HG03575 (cell line): ENCODE results near the gene EPS8L3.

Experiments
- ATAC-seq: cut with Tn5 transposase; IDR thresholded peaks from one replicate; pipeline ENCODE4 v1.9.1; 2021; ENCODE audit not compliant: unreplicated experiment, insufficient number of reproducible peaks, low FRiP score; ENCODE audit errors: extremely low read depth

The EPS8L3 gene

DNA sequence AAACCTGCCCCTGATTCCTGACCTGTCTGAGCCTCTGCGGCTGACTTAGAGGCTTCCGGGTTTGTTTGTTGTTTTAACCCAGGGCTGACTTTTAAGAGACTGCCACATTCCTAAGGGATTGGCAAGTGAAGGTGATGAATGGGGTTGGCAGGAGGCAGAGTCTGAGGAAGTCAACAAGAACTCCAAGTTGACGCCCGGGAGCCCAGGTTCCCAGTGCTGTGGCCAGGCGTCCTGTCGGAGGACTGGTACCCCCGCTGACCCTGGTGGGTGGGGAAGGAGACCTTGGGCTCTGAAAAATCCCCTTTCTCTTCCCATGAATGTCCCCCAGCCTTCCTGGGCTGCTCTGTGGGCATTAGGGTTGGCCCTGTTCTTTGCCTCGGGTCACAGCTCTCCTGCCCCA is 19.7 kb upstream of the EPS8L3 start:
- no peak for ATAC-seq

DNA sequence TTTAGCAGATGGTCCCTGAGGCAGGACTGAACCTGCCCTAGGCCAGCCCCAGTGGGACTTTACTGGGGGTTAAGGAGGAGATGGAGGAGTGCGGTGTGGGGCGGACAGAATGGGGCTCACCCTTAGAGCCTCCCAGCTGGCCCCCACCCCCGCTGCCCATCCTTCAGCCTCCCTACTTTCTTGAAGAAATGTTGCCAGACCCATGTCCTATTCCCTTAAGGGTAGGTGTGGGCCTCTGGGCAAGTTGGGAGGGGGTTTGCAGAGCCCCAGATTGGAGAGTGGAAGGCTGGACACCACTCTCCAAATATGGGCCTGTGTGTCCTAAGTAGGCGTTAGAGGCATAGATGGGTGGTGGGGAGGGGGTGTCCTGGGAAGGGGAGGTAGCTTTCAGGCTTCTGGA is 19.2 kb upstream of the EPS8L3 start:
- ATAC-seq, result no peak

DNA sequence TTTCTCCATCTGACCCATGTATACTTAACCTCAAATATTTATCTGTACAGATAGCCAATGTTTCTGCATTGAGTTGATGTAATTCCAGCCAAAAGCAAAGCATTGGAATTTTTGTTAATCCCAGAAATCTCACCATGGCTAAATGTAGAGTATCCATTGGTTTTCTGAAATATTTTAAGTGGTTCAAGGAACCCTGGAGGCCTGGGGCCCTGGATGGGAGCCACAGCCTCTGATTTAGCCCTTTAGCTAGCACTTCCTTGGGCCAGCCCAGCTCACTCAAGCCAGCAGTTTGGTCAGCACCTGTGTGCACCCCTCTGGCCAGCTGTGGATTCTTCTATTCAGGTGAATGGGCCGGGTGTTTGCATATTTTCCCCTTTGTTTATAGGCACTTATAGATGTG is 18.8 kb upstream of the EPS8L3 start:
- ATAC-seq, result no peak

DNA sequence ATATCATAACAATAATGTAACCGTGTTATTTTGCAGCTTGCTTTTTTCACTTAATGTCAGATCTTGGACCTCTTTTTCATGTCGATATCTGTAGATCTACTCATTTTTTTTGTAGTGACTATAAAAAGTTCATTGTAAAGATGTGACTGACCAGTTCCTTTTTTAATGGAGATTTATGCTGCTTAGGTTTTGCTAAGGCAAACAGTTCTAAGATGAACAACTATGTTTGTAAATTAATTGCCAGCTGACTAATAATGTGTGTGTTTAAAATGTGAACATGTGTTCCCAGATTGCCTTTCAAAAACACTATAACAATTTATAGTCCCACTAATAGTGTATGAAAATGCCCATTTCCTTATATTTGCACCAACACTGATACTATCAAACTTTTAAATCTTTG is 18.1 kb upstream of the EPS8L3 start:
- ATAC-seq, result no peak

DNA sequence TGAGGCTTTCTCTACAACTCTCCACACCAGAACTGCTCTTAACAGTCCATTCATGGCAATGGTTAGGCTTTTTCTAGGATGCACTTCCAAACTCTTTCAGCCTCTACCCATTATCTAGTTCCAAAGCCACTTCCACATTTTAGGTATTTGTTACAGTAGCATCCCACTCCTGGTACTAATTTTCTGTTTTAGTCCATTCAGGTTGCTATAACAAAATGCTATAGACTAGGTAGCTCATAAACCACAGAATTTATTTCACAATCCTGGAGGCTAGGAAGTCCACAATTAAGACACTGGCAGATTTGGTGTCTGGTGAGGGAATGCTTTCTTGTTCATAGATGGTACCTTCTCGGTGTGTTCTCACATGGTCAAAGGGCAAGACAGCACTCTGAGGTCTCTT is 17.3 kb upstream of the EPS8L3 start:
- ATAC-seq, result no peak

DNA sequence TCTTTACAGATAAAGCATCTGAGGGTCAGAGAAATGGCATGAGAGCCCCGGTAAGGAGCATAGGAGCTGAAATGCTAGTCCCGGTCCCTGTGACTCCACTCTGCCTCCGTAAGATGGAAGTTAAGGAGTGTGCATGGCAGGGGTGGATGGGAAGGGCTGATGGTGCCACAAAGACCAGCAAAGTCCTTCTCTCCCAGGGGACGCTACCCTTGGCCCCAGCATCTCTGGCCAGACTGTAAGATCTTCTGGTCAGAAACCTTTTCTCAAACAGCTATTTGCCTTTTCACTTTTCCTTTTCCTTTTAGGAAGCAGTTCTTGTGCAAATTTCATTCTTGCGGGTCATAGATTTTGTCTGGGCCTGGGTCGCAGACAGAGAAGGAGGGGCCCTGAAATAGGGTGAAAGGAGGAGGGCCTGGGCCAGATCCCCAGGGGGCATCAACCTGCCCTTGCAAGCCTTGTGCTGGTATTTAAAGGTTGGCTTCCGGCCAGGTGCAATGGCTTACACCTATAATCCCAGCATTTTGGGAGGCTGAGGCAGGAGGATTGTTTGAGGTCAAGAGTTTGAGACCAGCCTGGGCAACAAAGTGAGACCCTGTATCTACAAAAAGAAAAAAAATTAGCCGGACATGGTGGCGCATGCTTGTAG is 14.4 kb upstream of the EPS8L3 start:
- no peak for ATAC-seq

DNA sequence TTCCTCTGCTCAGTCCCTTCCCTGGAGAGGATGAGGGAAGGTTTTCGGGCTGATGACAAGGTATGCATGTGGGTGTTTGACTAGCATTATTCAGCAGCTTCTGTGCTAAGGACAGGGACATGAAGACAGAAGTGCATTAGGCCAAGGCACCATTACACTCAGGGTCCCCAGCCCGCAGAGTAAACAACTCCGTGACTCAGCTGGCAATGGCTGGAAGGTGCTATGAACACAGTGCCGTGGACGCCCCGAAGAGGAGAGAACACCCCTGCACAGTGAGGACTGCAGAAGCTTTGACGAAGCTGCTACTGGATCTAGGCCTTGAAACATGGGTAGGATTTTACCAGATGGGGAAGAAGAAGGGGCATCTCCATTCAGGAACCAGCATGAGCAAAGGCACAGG is 13.7 kb upstream of the EPS8L3 start:
- no peak for ATAC-seq

DNA sequence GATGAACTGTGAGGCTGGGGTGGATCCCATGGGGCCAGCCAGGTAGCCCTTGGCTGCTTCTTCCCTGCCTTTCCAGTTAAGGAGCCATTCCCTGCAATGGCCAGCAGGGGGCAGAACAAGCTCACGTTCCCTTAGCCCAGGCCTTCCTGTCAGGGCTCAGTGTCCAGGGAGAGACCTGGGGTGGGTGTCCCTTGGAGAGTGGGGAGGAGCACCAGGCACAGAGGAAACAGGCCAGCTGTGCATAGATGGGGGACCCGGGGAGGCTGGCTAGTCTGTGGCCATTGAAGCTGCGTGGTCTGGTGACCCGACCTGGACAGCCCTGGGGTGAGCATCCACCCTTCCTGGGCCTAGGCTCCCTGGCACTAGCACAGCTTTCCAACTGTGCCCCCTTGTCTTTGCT is 13.2 kb upstream of the EPS8L3 start:
- no peak for ATAC-seq

DNA sequence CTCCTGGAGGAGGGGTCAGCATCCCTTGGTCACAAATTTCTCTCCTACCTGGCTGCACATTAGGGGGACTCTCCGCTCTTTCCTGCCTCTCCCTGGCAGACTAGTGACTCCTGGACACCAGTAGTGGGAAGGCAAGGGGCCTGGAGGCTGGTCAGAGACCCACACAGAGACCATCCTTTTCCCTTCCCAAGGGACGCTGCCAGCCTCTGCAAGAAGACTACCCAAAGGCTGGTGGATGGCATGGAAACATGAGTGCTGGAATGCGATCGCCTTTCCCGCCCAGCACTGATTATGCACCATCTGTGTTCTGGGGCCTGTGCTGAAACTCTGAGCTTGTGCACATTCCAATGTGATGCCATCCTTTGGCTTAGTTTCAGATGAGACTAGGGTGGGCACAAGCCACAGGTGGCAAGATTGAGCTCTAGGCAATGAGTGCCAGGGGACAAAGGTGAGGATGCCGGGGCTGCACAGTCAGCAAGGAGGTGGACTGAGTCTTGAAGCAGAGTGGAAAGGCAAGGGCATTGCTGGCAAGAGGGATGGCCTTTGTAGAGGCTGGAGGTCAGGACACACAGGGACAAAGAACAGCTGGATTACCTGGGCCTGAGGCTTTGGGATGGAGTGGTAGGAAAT is 12.6 kb upstream of the EPS8L3 start:
- no peak for ATAC-seq

DNA sequence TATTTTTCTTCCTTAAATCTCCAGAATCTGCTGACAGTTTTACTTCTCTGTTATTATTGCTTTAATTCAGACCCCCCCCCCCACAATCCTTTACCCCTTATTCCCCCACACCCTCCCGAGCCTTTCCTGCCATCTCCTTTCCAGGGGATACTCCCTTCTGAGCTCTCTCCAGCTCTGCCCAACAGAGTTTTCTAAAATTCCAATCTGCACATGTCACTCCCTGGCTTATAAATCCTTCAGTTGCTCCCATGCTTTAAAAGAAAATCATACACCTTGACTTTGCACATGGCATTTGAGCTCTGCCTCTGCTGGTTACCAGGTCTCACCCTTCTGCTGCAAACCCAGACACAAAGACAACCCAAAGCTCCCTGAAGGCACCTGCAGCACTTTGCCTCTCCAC is 11.7 kb upstream of the EPS8L3 start:
- no peak for ATAC-seq

DNA sequence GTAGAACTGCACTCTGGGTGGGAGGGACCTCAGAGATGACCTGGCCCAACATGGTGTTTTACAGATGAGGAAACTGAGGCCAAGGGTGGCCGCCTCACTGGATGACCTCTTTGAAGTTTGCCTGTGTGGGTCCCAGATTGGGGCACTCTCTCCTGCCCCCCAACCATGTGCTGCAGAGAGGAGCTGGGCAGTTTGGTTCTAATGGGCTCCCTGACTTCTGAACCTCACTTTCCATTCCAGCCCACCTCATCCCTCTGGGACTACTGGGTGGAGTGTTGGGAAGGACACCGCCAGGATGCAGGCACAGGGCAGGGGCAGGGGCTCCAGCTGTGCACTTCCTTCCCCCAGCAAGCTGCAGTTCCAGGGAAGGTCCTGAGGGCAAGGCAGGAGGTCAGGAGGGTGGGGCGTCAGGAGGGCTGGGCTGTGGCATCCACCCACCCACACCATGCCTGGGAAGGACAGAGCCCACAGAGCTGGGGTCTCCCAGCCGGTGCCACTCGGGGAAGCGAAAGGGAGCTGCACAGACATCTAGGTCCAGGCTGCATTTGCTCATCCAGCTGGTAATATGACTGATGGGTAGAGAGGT is 10.3 kb upstream of the EPS8L3 start:
- ATAC-seq, result no peak

DNA sequence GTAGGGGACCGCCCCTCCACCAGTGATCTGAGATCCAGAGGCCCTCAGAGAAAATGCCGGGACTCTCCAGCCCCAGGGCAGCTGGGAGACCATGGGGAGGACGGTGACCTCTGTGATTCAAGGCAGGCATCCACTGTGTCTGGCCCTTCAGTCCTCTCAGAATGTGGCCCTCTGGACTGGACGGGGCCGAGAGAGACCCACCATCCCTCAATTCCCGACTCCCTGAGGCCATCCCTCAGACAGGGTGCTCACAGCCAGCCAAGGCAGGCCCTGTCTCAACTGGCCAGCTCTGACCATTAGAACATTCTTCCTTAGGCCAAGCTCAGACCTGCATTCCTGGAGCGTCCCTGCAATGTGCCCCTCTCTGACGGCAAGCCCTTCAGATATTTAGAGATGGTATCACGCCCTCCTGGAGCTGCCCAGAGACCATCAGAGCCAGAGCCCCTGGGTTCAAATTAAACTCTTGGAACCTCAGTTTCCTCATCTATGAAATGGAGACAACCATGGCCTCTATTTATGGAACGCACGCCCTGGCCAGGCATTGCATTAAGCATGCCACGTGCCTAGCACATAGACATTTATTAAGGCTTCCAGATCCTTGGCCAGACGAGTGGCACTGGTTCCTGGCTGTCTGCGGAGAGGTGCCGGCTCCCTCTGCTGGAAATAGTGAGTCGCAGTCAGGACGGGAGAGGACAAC is 9.6 kb upstream of the EPS8L3 start:
- no peak for ATAC-seq

DNA sequence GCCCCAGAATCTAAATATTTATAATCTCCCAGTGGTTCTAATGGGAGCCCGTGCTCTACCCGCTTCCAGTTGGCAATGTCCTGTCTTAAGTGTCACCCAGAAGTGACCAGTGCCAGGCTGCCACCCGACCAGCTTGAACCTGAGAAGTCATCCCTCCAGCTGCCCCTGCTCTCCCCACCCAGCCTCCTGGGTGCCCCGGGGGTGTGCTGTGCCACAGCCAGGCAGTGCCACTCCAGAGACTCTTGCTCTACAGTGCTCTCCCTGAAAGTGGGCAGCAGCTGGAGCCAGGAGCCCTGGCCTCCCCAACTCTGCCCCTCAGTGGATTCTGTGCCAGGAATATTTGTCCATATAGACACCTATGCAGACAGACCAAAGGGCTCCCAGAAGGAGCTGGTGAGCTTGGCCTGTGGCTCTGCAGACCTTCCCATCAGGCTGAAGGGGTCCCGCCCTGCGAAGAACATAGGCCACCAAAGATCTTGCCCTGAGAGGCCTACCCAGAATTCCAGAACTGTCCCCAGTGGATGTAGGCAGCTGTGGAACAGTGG is 9.0 kb upstream of the EPS8L3 start:
- no peak for ATAC-seq

DNA sequence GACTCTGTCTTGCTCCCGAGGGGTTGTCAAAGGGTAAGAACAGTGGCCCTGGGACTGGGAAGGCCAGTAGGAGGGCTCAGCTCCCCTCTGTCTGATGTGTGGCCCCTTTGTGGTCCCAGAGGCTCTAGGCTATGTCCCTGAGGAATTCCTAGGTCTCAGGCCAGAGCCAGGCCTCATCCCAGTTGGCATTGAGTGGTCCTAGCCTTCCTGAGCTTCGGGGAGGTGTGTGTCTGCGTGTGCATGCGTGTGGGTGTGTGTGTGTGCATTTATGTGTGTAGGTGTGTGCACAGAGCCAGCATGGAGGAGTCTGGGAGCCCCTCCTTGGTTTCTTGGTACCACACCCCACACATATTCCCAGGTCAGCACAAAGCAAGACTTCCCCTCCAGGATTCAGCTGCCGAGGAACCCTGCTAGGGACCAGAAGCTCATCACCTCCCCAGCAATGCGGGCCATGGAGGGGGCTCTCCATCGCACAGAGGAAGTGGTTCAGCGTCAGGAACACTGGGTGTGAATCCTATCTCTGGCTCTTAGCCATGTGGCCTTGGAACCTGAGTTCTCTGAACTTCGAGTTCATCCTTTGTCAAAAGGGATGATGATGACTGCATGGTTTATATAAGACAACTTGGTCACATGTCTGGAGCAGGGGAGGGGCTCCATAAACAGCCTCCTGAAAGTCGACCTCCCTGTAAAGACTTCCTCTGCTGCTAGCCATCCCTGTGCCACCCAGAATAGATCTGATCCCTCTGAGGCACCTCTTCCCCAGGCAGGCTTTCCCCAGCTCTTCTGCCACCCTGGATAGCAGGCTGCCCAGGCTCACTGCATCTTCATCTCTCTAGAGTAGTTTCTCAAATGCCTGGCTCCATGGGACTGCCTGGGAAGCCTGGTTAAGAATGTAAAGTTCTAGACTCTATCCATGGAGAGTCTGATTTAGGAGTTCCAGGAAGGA is 8.3 kb upstream of the EPS8L3 start:
- ATAC-seq, result no peak

DNA sequence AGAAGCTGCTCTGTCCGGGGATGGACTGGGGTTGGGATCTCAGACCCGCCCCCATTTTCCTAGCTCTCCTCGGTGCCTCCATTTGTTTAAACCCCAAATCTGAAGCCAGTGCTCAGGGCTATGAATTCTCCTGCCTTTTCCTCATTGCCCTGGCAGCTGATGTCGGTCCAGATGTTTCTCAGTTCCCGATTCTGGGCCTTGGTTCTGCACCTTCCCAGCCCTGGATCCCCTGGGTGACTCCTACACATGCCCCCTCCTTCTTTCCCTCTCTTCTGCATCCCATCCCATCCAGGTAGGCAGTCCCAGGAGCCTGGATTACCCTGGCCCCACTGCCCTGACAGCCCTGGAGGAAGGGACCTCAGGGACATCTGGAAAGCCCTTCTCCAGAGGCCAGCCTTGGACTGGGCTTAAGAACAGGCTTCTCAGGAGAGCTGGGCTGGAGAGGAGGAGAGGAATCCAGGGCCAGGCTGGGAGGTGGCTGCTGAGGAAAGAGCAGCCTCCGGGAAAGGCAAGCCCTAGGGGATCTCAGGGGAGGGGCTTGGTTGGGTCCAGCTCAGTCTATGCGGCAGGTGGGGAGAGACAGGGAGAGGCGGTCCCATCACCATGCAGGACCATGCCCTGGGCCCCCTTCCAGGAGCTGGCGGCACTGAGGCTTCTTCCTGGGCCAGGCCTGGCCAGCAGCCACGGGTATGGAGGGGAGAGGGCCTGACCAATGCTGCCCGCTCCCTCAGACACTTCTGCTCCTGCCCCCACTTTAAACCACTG is 6.8 kb upstream of the EPS8L3 start:
- ATAC-seq, result no peak

DNA sequence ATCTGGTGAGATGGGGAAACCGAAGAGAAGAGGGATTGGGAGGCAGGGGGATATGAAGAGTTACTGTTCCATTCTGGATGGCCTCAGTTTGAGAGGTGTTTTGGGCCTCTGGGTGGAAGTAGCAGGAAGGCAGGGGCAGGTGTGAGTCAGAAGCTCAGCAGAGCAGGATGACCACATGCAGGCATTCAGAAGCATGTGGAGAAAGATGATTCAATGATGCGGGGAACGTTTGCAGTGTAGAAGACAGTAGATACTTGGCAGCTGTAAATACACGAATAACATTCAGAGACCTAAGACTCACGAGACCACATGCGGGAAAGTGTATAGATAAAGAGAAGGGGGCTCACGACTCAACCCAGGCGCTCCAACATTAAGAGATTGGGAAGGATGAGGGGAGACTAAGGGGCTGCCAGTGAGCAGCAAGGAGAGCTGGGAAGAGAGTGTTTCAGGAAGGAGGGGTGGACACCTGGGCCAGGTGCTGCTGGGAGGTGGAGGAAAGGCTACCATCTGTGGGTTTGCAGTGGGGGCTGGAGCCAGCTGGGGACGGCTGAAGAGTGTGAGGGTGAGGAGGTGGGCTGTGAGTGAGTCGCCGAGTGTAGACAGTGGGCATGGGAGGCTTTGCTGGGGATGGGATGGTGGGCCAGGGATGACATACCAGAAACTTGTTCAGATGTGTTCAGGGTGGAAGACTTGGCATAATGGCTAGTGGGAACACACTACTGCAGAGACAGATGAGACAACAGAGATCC is 5.8 kb upstream of the EPS8L3 start:
- ATAC-seq, result no peak

DNA sequence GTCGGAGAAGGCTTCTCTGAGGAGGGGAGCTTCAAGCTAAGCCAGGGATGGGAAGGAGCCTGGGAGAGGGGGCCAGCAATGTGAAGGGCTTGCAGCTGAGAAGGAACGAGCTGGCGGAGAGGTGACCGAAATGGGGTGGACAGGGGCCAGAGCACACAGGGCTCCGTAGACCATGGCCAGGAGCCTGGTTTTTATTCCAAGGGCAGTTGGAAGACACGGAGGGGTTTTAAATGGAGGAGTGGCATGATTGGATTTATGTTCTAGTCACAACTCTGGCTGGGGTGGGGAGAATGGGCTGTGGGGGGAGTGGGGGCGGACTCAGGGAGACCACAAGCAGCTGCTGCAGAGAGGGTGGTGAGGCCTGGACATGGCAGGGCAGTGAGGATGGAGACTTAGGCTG is 5.1 kb upstream of the EPS8L3 start:
- no peak for ATAC-seq

DNA sequence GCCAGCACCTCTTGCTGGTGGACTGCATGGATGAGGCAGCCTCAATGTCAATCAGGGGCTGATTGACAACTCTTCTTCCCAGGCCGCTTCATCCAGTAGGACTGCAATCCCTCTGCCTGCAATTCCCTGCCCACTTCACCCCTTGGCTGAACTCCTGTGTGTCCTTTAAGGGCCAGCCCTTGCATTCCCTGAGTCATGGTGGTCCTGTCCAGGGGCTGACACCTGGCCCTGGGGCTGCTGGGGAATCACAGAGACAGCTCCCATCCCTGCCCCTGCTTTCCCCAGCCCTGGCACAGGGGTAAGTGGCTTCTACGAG is 4.6 kb upstream of the EPS8L3 start:
- no peak for ATAC-seq
